Measurements from ENCODE around the gene MOXD1.

DNA sequence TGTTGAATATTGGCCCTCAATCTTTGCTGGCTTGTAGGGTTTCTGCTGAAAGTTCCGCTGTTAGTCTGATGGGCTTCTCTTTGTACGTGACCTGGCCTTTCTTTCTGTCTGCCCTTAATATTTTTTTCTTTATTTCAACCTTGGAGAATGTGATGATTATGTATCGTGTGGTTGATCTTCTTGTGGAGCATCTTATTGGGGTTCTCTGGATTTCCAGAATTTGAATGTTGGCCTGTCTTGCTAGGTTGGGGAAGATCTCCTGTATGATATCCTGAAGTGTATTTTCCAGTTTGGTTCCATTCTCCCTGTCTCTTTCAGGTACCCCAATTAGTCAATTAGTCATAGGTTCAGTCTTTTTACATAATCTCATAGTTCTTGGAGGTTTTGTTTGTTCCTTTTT lies 22.6 kb upstream of the MOXD1 start:
- TF ChIP-seq, protein P1, sequence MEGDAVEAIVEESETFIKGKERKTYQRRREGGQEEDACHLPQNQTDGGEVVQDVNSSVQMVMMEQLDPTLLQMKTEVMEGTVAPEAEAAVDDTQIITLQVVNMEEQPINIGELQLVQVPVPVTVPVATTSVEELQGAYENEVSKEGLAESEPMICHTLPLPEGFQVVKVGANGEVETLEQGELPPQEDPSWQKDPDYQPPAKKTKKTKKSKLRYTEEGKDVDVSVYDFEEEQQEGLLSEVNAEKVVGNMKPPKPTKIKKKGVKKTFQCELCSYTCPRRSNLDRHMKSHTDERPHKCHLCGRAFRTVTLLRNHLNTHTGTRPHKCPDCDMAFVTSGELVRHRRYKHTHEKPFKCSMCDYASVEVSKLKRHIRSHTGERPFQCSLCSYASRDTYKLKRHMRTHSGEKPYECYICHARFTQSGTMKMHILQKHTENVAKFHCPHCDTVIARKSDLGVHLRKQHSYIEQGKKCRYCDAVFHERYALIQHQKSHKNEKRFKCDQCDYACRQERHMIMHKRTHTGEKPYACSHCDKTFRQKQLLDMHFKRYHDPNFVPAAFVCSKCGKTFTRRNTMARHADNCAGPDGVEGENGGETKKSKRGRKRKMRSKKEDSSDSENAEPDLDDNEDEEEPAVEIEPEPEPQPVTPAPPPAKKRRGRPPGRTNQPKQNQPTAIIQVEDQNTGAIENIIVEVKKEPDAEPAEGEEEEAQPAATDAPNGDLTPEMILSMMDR (IDR thresholded peaks at IDR 0.05; ENCODE audit: insufficient read depth, low read length, poor library complexity, severe bottlenecking) = no peak
- TF ChIP-seq EZH2phosphoT487 (conservative IDR thresholded peaks at IDR 0.05; ENCODE audit: low read length) = no peak

All from SU-DHL-6 (cell line).